ENCODE measurements around the gene PNPLA7.

GRCh38 chr9:137497921-137498719, 52.1 kb downstream of the PNPLA7 start:
- TF ChIP-seq RCOR1 (IDR thresholded peaks at IDR 0.05; ENCODE audit: insufficient replicate concordance, low read length) (no peak), CTCF (conservative IDR thresholded peaks at IDR 0.05; ENCODE audit: low read depth, low read length) (no peak), FOS (IDR thresholded peaks at IDR 0.05; ENCODE audit: low read depth, low read length) (no peak), RAD21 (IDR thresholded peaks at IDR 0.05; ENCODE audit: low read length) (no peak), POLR2A (IDR thresholded peaks at IDR 0.05; ENCODE audit: low read depth, low read length) (no peak), SMC3 (IDR thresholded peaks at IDR 0.05; ENCODE audit: low read depth, low read length) (no peak), RFX5 (IDR thresholded peaks at IDR 0.05; ENCODE audit: low read depth, low read length) (no peak), CHD1 (IDR thresholded peaks at IDR 0.05; ENCODE audit: low read depth, low read length) (no peak), CEBPB (IDR thresholded peaks at IDR 0.05; ENCODE audit: low read depth, low read length) (no peak), BHLHE40 (IDR thresholded peaks at IDR 0.05; ENCODE audit: low read depth, low read length) (no peak)
- TF ChIP-seq, protein P1, sequence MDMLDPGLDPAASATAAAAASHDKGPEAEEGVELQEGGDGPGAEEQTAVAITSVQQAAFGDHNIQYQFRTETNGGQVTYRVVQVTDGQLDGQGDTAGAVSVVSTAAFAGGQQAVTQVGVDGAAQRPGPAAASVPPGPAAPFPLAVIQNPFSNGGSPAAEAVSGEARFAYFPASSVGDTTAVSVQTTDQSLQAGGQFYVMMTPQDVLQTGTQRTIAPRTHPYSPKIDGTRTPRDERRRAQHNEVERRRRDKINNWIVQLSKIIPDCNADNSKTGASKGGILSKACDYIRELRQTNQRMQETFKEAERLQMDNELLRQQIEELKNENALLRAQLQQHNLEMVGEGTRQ (IDR thresholded peaks at IDR 0.05; ENCODE audit: low read depth, low read length), result no peak

Data from IMR-90 (cell line).